HG03039 (cell line): ENCODE data around the gene CRIP3.
"Not testable (repeated sequence)": the region's sequence is repeated elsewhere in the genome, so short reads cannot be mapped to it uniquely, and the experiment has no call there.

Experiments used
- ATAC-seq: cut with Tn5 transposase; IDR thresholded peaks from one replicate; pipeline ENCODE4 v1.9.1; 2021; ENCODE audit warnings: mild to moderate bottlenecking, moderate library complexity; ENCODE audit not compliant: unreplicated experiment

CRIP3 gene, protein sequence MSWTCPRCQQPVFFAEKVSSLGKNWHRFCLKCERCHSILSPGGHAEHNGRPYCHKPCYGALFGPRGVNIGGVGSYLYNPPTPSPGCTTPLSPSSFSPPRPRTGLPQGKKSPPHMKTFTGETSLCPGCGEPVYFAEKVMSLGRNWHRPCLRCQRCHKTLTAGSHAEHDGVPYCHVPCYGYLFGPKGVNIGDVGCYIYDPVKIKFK

DNA sequence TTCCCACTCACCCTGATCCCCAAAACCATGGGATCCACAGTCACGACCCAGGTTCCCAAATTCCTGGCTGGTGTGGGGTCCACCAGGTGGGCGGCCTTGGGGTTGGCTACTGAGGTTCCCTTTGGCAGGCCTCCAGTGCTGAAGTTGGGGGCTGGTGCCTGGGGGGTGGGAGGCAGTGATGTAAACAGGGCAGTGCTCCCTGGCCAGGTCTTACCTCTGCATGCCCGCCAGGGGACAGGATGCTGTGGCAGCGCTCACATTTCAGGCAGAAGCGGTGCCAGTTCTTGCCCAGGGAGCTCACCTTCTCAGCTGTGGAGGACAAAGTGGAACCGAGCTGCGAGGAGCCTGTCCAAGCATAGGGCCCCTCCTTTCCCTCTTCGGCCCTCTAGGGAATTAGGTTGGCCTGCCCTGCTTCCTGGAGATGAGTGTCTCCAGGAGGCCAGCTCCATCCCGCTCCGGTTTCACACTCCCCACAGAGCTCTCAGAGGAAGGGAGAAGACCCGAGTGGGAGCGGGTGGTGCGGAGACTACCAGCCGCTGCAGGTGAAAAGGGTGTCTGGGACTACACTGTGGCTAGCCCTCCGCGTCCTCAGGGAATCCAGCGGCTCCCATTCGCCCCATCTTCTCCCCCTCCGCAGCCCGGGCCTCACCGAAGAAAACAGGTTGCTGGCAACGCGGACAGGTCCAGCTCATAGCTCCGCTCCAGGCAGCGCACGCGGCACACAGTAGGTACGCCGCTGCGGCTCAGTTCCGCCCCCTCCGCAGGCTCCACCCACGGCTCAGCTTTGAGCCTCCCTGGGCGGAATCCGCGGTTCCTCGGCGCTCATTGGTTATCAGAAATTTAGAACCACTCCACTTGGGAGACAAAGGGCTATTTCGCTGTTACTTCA, at the start of gene CRIP3:
Gene CRIP3 (minus strand): TSS at position 726 of the 889 bp plus-strand sequence. CDS start 34 bp downstream, at position 692.
- no peak for ATAC-seq

DNA sequence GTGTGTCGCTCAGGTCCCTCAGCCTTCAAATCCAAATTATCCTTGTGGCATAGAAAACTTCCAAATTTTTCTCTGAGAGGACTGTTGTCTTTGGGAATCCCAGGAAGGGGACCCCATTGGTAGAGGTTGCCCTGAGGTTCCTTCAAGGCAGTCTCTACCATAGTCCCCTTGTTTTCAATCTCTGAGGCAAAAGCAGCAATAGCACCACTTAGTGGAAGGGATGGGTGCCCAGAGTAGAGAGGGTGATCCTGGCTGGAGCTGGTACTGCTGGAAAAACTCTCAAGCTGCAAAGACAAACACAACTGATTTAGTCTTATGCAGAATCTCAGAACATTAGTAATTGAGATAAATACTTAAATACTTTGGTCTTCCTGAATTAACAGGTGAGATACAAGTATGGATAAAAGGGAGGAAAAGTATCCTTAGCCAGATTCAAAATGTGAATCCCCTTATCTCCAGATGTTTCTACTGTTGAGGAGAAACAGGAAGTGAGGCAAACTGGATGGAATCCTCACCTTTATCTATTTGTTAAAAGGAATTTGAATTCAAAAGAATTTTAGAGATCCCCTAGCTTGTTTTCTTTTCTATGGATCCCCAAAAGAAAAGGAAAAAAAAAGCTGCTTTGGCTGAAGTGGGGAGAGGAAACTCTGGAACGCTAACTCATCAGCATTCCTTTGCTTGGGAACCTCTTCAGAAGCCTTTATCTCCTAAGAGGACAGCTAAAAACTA, 47.4 kb upstream of the CRIP3 start:
- ATAC-seq: no peak

DNA sequence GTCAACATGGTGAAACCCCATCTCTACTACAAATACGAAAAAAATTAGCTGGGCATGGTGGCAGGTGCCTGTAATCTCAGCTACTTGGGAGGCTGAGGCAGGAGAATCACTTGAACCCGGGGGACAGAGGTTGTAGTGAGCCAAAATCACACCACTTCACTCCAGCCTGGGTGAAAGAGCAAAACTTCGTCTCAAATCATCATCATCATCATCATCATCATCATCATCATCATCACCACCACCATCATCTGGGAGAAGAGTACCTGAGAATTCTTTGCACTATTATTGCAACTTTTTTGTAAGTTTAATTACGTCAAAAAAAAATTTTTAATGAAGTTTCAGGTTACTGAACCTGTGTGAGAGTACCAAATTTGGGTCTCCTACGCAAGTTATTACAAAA, 43.3 kb upstream of the CRIP3 start:
- not testable (repeated sequence) for ATAC-seq

DNA sequence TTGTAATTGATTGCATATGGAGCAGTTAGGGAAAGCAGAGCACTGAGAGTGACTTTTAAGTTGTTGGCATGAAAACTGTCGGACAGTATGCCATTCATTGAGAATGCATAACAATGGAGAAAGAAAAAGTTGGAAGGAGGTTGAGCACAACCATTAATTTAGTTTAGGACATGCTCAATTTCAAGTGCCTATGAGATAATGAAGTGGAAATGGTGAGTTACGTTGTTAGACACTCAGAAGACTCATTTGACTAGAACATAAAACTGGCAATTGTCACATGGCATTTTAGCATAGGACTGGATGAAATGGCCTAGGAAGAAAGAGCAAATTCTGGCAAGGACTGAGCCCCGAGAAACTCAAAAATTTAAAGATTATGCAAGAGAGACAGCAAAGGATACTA, 38.8 kb upstream of the CRIP3 start:
- ATAC-seq: no peak

DNA sequence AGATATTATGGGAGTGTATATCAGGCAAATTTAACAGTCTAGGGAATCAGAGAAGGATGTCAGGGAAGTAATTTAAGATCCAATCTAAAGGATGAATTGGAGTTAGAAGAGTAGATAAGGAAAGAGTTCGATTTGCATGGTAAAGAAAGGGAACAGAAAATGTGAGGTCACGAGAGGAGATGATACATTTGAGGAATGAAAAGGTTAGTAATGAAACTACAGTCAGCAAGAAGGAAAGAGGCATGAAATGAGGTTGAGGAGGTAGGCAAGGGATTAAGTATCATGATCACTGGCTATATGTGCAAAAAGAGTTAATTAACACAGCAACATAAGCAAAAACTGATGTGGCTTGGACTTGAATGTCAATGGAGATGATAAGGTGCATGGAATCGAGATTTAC, 38.4 kb upstream of the CRIP3 start:
- ATAC-seq: no peak

DNA sequence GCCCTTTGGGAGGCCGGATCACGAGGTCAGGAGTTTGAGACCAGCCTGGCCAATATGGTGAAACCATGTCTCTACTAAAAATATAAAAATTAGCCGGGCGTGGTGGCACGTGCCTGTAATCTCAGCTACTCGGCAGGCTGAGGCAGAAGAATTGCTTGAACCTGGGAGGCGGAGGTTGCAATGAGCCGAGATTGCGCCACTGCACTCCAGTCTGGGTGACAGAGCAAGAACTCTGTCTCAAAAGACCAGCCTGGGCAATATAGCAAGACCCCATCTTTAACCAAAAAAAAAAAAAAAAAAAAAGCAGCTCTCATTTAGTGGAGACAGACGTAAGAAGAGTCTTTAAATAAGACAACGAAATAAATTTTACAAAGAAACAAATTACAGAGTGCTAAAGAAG, 37.6 kb upstream of the CRIP3 start:
- ATAC-seq: not testable (repeated sequence)

DNA sequence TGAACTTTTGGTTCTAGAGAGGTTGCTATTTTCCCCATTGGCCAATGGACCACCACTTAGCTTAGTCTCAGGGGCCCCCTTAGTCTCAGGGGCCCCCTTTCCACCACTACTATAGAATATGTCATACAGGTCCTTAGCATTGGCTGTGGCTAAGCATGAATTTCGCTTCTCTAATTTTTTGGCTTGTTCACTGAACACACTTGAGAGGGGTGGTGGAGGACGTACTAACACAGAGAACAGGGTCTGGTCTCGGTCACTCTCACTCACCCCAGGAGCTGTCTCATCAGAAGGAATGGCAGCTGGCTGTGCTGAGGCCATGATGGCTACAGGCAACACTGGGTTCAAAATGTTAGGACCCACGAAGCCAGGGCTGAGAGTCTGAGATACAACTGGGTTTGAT, 30.5 kb upstream of the CRIP3 start:
- no peak for ATAC-seq

DNA sequence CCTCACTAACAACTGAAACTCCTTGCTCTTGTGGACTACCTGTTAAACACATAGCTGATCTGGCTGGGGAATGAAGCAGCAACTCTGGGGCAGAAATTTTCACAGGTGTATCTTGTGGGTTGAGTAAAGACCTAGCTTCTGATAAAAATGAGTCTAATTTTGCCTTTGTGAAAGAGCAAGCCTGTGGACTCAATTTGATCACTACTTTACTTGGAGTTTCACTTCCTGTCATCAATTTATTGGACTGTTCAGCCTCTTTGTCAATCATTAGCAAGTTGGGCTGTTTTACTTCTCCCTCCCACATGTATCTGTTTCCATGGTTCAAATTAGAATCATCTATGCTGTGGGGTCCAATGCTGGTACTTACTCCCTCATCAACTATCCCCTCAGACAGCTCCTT, 29.6 kb upstream of the CRIP3 start:
- no peak for ATAC-seq

DNA sequence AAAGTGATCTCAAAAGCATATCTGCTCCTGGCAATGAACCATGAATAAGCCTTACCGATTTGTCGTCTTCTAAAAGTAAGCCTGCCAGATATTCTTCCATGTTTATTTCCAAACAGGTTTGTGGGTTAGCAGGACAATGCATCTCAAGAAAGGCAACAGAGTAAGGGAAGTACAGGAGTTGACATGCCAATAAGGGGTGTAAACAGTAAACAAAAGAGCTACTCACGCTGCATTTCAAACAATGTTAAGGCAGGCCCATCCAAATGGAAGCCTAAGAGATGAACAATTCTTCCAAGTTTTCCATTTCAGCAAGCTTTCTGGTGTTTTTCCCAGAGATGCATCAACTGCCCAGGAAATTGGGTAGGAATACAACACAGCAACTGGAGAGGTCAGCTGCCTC, 27.8 kb upstream of the CRIP3 start:
- ATAC-seq: no peak

DNA sequence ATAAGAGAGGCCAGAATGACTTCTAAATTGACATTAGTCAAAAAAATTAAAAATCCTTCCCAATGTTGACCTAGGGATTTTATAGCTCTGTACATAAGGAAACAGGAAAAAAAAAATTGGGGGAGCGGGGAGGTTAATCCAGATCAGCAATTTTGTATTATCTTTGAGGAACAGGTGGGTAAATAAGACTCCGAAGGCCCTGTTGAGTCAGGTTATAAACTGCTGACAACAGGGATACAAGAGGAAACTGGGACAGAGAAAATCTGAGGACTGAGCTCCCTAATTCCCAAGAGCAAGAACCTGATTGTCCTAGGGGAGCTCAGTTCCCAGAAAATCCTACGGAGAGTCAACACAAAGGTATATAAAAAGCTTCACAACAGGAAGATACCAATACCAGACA, 26.8 kb upstream of the CRIP3 start:
- ATAC-seq: no peak

DNA sequence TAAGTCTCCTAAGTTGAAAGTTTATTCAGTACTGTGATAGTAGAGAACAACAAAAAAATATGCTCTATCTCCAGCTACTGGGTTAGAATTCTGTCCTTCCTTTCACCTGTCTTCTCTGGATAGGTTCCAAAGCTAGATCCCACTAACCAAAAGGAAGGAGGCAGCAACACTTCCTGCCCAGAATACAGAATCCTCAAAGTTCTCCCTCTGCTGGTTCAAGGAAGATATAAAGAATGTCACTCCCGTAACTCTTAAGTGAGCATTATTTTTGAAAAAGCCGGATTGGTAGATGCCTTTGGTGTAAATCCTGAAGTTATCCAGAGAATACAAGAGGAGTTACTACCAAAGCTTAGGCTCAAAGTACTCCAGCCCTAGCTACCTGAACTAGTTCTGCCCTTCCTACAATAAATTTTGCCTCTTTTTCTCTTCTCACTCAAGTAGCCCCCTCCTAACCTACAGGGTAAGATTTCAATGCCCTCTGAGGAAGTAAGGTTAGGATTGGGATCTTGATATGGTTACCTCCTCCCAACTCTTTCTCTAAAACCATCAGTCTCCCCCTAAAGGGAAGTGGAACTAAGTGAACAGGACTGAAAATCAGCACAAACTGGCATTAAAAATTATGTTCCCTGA, 26.0 kb upstream of the CRIP3 start:
- no peak for ATAC-seq

DNA sequence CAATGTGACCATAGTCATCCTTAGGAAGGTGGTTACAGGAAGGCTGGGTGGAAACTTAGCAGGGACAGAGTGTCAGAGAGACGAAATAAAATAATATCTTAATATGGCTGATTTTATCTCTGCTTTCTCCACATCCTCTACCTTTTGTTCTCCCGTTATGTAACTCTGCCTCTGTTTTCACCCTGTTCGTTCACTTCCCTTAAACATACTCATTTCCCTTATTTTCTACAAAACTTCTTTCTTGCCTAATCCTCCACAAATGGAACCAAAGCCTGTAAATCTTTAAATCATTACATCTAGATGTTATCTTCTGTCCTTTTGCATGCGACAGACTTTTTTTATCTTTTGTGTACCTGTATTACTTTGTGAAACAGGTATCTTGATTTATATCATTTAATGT, 23.3 kb upstream of the CRIP3 start:
- no peak for ATAC-seq

DNA sequence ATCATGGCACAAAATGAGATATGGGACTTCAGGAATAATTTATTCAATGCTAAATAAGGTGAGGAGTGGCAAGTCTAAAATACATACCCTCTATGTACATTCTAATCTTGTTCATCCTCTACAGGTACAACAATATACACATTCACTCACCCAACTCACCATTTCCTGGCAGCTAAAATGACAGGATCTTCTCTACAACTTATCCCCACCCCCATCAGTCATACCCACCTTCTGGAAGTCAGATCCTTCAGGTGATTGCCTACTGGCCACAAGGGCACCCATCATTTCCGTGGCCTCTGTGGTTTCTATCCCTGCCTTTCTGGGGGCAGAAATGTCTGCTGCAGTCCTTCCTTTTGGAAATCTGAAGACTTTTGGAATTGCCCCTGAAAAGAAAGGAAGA, 22.8 kb upstream of the CRIP3 start:
- ATAC-seq: no peak

DNA sequence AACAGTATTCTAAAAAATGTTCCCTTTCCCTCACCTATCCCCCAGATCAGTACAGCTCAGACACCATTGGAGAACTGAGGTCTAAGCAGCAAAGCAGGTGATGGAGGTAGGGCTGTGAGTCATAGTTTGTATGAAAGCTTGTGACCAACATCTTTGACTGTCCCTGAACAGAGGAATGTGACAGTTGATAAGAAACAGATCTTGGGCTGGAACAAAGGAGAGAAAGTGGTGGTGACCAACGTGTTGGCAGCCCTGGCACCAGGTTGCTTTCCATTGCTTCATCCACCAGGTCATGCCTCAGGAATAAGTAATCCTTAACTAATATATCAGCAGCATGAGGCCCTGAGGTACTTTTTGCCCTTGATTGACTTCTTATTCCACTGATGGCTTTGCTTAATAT, 19.9 kb upstream of the CRIP3 start:
- no peak for ATAC-seq

DNA sequence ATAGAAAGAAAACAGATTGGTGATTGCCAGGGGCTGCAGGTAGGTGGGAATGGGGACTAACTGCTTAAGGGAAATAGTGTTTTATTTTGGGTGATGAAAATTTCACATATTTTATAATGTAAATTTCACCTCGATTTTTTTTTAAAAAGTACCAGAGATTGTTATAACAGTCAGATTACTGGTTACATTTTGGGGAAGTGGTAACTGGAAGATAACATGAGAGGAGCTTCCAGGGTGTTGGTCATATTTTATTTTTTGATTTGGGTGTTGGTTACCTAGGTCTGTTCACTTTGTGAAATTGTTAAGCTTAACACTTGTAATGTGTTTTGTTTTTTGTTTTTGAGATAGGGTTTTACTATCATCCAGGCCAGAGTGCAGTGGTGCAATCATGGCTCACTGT, 17.2 kb upstream of the CRIP3 start:
- ATAC-seq: no peak

DNA sequence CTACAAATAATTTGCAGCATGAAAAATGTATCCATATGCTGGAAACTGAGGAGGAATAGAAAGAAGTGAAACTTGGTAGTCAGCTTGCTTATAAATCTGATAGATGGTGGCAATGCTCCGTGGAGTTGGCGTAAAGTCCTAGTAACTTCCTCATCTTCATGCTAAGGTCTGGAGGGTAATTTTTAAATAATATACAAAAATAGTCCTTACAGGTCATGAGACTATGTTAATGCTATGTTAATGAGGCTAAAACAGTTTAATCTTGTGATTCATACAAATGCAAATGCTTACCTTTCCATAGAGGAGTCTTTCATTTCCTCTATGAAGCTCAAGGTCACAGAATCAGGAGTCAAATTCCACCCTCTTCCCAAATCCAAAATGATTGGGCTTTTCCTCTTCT, 9.4 kb upstream of the CRIP3 start:
- ATAC-seq: no peak

DNA sequence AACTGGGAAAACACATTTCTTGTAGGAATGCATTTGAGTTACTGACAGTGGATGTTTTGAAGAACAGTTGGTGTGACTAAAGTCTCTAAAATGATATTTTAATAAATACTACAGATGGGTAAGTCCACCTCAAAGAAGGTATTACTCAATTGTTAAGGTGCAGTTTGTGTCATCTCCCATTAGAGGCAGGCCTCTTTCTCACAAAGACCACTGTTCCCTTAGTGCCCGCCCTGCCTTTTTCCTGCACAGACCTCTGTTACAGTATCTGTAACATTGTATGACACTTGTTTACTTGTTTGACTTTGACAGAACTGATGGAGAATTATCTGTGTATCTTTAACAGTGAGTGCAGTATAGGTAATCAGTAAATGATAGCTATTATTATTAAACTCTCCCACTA, 5.2 kb upstream of the CRIP3 start:
- no peak for ATAC-seq

DNA sequence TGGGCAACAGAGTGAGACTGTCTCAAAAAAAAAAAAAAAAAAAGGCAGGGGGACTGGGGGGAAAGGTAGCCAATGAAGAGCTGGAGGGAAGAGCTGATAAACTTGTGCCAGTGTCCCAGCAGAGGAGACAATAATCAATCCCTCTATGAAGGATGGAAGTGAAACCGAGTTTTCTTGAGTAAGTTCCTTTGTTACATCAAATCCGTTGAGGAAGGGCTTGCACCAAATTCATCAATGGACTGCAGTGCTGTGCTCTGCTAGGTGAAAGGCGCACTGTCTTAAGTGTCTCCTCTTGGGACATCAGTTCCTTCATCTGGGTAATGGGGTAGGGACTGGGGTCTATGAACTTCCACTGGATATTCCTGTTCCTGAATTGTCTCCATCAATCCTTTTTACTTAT, 3.0 kb upstream of the CRIP3 start:
- ATAC-seq: no peak

DNA sequence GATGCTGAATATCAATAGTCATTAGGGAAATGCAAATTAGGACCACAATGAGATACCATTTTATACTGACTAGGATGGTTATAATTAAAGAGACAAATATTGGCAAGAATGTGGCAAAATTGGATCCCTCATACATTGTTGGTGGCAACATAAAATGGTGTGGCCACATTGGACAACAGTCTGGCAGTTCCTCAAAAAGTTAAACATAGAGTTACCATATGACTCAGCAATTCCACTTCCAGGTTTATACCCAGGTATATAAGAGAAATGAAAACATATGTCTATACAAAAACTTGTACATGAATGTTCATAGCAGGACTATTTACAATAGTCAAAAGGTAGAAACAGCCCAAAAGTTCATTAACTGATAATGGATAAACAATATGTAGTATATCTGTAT, 2.0 kb upstream of the CRIP3 start:
- no peak for ATAC-seq

DNA sequence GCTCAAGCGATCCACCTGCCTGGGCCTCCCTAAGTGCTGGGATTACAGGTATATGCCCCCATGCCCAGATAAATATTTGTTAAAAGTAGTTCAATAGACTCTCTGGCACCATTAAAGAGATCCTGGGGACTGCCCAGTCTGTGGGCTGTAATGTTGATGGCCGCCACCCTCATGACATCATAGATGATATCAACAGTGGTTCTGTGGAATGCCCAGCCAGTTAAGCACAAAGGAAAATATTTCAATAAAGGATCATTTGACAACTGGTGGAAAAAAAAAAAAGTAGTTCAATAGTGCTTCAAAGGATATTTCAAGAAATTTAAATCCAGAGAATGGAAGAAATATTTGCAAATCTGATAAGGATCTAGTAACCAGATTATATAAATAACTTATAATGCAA, 1.5 kb upstream of the CRIP3 start:
- no peak for ATAC-seq

DNA sequence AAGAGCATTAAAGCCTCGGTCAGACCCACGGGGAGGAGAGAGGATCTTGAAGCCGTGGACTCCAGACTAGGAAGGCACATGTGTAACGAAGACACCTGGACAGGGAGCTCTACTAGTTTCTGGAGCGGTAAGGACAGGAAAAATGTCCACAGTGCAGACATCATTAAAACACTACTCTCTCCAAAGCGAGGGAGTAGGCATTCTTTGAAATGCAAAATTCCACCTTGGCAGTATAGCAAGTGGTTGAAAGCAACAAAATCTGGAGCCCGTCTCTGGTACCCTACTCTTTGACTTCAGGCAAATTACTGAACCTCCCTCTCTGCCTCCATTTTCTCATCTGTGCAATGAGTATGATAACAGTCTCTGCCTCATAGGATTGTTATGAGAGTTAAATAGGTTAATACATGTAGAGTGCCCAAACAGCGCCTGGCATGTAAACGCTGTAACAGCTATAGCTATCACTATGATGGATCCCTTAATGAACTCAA, 408 bp upstream of the CRIP3 start:
- ATAC-seq: no peak
